Measurements from ENCODE around the gene A1BG. TPM values are rescaled to one million over a fixed set of nuclear protein-coding genes. Genes with fewer than 3 reads are reported as not detected.

The A1BG gene
- total and polyA plus RNA-seq, 2 of the 13 experiments (the other 11 are each of a cell fraction or from before 2014, with no cell fraction given): 14.7 to 41.4 TPM

DNA sequence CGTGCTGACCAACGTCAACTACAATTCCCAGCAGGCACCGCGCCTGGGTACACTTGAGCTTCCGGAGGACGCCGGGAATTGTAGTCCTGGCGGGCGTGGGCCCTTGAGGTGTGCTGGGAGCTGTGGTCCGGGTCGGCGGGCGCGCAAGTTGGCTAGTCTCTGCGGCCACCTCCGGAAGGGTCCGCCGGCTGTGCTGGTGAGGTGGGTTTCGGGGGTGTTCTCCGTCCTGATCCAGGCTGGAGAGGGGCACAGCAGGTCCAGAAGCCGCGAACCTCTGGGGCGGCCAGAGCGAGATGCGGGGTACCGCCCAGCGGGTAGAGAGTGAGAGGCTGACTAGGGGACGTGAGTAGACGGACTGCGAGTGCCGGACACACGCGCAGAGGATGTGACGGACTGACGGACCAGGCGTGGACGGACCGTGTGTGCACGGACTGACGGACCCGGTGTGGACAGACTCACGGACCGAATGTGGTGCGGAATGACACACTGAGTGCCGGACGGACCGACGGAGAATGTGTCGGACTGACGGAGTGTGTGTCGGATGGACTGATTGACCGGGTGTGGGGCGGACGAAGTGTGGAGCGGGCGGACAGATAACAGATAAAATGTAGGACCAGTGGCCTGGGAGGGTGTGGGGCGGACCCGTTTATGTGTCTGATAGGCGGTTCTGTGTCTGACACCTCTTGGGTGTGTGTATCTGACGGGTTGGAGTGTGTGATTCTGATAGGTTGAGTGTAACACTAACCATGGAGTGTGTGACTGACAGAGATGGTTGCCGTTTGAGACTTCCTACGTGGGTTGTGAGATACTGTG lies 26.2 kb downstream of the A1BG start, which contains the start of gene ZSCAN22 (continued):
- TF ChIP-seq, protein P1, sequence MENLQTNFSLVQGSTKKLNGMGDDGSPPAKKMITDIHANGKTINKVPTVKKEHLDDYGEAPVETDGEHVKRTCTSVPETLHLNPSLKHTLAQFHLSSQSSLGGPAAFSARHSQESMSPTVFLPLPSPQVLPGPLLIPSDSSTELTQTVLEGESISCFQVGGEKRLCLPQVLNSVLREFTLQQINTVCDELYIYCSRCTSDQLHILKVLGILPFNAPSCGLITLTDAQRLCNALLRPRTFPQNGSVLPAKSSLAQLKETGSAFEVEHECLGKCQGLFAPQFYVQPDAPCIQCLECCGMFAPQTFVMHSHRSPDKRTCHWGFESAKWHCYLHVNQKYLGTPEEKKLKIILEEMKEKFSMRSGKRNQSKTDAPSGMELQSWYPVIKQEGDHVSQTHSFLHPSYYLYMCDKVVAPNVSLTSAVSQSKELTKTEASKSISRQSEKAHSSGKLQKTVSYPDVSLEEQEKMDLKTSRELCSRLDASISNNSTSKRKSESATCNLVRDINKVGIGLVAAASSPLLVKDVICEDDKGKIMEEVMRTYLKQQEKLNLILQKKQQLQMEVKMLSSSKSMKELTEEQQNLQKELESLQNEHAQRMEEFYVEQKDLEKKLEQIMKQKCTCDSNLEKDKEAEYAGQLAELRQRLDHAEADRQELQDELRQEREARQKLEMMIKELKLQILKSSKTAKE (CRISPR knock-in tag; IDR thresholded peaks at IDR 0.05; ENCODE audit: borderline replicate concordance): peak; percentile 72
- TF ChIP-seq ZNF331 (CRISPR knock-in tag; IDR thresholded peaks at IDR 0.05): peak; percentile 66
- peak; percentile 85 for TF ChIP-seq ZNF556 (CRISPR knock-in tag; IDR thresholded peaks at IDR 0.05; ENCODE audit: borderline replicate concordance)
- TF ChIP-seq PAX8 (CRISPR knock-in tag; IDR thresholded peaks at IDR 0.05; ENCODE audit: borderline replicate concordance): peak; percentile 51; the same call in 1 of the 2 replicates
- TF ChIP-seq FOSL2 (CRISPR knock-in tag; IDR thresholded peaks at IDR 0.05): peak; percentile 45; the same call in 1 of the 2 replicates
- TF ChIP-seq, protein P2, sequence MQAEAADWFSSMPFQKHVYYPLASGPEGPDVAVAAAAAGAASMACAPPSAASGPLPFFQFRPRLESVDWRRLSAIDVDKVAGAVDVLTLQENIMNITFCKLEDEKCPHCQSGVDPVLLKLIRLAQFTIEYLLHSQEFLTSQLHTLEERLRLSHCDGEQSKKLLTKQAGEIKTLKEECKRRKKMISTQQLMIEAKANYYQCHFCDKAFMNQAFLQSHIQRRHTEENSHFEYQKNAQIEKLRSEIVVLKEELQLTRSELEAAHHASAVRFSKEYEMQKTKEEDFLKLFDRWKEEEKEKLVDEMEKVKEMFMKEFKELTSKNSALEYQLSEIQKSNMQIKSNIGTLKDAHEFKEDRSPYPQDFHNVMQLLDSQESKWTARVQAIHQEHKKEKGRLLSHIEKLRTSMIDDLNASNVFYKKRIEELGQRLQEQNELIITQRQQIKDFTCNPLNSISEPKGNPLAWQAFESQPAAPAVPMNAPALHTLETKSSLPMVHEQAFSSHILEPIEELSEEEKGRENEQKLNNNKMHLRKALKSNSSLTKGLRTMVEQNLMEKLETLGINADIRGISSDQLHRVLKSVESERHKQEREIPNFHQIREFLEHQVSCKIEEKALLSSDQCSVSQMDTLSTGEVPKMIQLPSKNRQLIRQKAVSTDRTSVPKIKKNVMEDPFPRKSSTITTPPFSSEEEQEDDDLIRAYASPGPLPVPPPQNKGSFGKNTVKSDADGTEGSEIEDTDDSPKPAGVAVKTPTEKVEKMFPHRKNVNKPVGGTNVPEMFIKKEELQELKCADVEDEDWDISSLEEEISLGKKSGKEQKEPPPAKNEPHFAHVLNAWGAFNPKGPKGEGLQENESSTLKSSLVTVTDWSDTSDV (CRISPR knock-in tag; IDR thresholded peaks at IDR 0.05): no peak
- TF ChIP-seq, protein P3, sequence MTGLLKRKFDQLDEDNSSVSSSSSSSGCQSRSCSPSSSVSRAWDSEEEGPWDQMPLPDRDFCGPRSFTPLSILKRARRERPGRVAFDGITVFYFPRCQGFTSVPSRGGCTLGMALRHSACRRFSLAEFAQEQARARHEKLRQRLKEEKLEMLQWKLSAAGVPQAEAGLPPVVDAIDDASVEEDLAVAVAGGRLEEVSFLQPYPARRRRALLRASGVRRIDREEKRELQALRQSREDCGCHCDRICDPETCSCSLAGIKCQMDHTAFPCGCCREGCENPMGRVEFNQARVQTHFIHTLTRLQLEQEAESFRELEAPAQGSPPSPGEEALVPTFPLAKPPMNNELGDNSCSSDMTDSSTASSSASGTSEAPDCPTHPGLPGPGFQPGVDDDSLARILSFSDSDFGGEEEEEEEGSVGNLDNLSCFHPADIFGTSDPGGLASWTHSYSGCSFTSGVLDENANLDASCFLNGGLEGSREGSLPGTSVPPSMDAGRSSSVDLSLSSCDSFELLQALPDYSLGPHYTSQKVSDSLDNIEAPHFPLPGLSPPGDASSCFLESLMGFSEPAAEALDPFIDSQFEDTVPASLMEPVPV (CRISPR knock-in tag; IDR thresholded peaks at IDR 0.05): peak; percentile 66; the same call in 1 of the 2 replicates
- no peak for TF ChIP-seq ARID2 (CRISPR knock-in tag; IDR thresholded peaks at IDR 0.05; ENCODE audit: borderline replicate concordance)
- no peak for TF ChIP-seq KLF15 (CRISPR knock-in tag; IDR thresholded peaks at IDR 0.05; ENCODE audit: borderline replicate concordance)
- TF ChIP-seq, protein P4, sequence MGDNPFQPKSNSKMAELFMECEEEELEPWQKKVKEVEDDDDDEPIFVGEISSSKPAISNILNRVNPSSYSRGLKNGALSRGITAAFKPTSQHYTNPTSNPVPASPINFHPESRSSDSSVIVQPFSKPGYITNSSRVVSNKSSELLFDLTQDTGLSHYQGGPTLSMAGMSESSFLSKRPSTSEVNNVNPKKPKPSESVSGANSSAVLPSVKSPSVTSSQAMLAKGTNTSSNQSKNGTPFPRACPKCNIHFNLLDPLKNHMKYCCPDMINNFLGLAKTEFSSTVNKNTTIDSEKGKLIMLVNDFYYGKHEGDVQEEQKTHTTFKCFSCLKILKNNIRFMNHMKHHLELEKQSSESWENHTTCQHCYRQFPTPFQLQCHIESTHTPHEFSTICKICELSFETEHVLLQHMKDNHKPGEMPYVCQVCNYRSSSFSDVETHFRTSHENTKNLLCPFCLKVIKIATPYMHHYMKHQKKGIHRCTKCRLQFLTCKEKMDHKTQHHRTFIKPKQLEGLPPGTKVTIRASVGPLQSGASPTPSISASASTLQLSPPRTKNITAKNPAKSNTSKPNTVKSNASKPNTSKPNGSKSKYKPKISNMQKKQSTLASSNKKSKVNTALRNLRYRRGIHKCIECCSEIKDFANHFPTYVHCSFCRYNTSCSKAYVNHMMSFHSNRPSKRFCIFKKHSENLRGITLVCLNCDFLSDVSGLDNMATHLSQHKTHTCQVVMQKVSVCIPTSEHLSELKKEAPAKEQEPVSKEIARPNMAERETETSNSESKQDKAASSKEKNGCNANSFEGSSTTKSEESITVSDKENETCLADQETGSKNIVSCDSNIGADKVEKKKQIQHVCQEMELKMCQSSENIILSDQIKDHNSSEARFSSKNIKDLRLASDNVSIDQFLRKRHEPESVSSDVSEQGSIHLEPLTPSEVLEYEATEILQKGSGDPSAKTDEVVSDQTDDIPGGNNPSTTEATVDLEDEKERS (CRISPR knock-in tag; IDR thresholded peaks at IDR 0.05): 0 out of 2 replicates have a peak, but pooled peaks have one; percentile 51
- TF ChIP-seq ZNF101 (CRISPR knock-in tag; IDR thresholded peaks at IDR 0.05; ENCODE audit: borderline replicate concordance, low read depth): 0 out of 2 replicates have a peak, but pooled peaks have one; percentile 80
- TF ChIP-seq NRL (CRISPR knock-in tag; IDR thresholded peaks at IDR 0.05; ENCODE audit: borderline replicate concordance): peak; percentile 91
- peak; percentile 55; the same call in 1 of the 2 replicates for TF ChIP-seq NCOA1 (CRISPR knock-in tag; IDR thresholded peaks at IDR 0.05)
- TF ChIP-seq, protein P5, sequence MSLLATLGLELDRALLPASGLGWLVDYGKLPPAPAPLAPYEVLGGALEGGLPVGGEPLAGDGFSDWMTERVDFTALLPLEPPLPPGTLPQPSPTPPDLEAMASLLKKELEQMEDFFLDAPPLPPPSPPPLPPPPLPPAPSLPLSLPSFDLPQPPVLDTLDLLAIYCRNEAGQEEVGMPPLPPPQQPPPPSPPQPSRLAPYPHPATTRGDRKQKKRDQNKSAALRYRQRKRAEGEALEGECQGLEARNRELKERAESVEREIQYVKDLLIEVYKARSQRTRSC (CRISPR knock-in tag; IDR thresholded peaks at IDR 0.05; ENCODE audit: low read depth): no peak
